Breast epithelium (tissue), 4 donors: Measurements from ENCODE around the gene ADAM12. TPM values are rescaled to one million over a fixed set of nuclear protein-coding genes. Genes with fewer than 3 reads are reported as not detected.

ENCODE experiments used
- DNase-seq, 2 donors: peaks; one replicate each; pipeline ENCODE4 v3.0.0-alpha.2; 2019; ENCODE audit warnings: low spot score in 2 of 2
- H3K27ac ChIP-seq, 2 donors: fragments of 200-600 bp; sonication (generic) in 1 of 2; one replicate each; pipeline ENCODE4 v1.5.1; 2016 to 2019; ENCODE audit warnings: mild to moderate bottlenecking in 1 of 2
- H3K27me3 ChIP-seq, 2 donors: fragments of 200-600 bp; sonication (generic) in 1 of 2; one replicate each; pipeline versions ENCODE4 v1.5.1 to v1.6.0; 2017 to 2019; ENCODE audit warnings: control low read depth in 1 of 2, mild to moderate bottlenecking in 1 of 2
- H3K36me3 ChIP-seq: fragments of 200-600 bp; one replicate; pipeline ENCODE4 v1.5.1; 2019
- H3K4me1 ChIP-seq, 2 donors: fragments of 200-600 bp; sonication (generic); one replicate each; pipeline ENCODE4 v1.5.1; 2016 to 2019; ENCODE audit warnings: control low read depth in 1 of 2
- H3K4me3 ChIP-seq, 3 donors: fragments of 200-600 bp; sonication (generic); 1 replicate in 2 of 3; 2 replicates in 1 of 3; pipeline ENCODE4 v1.5.1; 2016 to 2019; ENCODE audit warnings: mild to moderate bottlenecking in 3 of 3, moderate library complexity in 2 of 3
- H3K9me3 ChIP-seq, 2 donors: fragments of 200-600 bp; sonication (generic) in 1 of 2; one replicate each; pipeline ENCODE4 v1.5.1; 2016 to 2019; ENCODE audit warnings: control low read depth in 1 of 2
- POLR2A ChIP-seq: fragments of 450-650 bp; IDR thresholded peaks from one replicate; pipeline ENCODE4 v1.6.1; 2016; ENCODE audit warnings: antibody characterized with exemption, mild to moderate bottlenecking, moderate library complexity
- POLR2AphosphoS5 ChIP-seq, 3 donors: sonication (generic); formaldehyde crosslinking; IDR thresholded peaks; one replicate each; pipeline ENCODE4 v1.6.1; 2017; ENCODE audit warnings: antibody characterized with exemption in 3 of 3
- intact Hi-C: fragments of 100-400 bp; cut with DNase I; formaldehyde crosslinking; loops from one replicate; pipeline ENCODE4 v1.15.1; 2023; ENCODE audit warnings: low total_unique reads
- total RNA-seq, 3 donors: library from RNA; depleted of rRNA; stranded (reverse); fragments of >200 nt; gene quantifications; one replicate each; pipeline ENCODE4 v1.1.0, GENCODE V29; 2016
- TF ChIP-seq, protein P1 (sequence below), 3 donors: fragments of 450-650 bp; IDR thresholded peaks; one replicate each; pipeline ENCODE4 v1.5.1; 2016 to 2017; ENCODE audit warnings: antibody characterized with exemption in 3 of 3, mild to moderate bottlenecking in 3 of 3, moderate library complexity in 3 of 3

The ADAM12 gene
- total RNA-seq, 3 donors from 2014 or later: 8.6 to 16.4 (median 13.9) TPM

DNA sequence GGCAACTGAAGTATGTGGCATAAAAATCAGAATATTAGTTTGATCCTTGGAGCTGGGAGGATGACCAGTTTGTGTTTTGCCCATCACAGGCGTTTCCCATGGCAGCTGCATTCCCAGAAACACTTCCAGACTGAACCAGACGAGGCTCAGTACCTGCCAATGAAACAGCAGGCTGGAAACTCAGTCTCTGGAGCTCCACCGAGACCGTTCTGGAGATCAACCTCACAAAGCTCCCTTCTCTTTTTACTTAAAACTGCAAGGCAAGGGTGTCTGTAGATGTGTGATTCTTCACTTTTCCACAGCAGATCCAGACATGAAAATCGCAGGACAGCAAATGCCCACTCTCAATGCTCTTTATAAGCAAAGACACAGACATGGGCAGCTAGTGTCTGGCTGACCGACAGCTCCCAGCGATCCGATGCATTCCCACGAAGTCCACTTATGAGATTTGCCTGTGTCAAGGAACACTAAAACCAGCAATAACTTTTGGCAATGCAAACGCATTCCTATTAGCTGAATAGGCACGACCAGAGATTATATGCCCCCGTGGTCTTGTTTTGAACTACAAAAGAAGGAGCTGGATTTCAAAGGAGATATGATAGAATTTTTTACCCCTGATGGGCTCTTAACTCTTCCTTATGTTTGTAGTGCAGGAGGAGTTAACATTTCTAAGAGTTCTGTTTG is 72.6 kb downstream of the ADAM12 start:
- intact Hi-C loops: no loop called here
- no peaks in the 10 kb centered on the region for H3K36me3 ChIP-seq
- H3K4me3 ChIP-seq: peak overlapping the region in 2 of 3 donors; percentile 0 to 15
- no peak for TF ChIP-seq POLR2AphosphoS5 (IDR thresholded peaks at IDR 0.05)
- no peak for TF ChIP-seq POLR2A
- TF ChIP-seq, protein P1, sequence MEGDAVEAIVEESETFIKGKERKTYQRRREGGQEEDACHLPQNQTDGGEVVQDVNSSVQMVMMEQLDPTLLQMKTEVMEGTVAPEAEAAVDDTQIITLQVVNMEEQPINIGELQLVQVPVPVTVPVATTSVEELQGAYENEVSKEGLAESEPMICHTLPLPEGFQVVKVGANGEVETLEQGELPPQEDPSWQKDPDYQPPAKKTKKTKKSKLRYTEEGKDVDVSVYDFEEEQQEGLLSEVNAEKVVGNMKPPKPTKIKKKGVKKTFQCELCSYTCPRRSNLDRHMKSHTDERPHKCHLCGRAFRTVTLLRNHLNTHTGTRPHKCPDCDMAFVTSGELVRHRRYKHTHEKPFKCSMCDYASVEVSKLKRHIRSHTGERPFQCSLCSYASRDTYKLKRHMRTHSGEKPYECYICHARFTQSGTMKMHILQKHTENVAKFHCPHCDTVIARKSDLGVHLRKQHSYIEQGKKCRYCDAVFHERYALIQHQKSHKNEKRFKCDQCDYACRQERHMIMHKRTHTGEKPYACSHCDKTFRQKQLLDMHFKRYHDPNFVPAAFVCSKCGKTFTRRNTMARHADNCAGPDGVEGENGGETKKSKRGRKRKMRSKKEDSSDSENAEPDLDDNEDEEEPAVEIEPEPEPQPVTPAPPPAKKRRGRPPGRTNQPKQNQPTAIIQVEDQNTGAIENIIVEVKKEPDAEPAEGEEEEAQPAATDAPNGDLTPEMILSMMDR (IDR thresholded peaks at IDR 0.05): peak in 1 of 3 donors; percentile 7
- no peak for DNase-seq
- no peaks in the 10 kb centered on the region for H3K9me3 ChIP-seq
- no peaks in the 10 kb centered on the region for H3K27me3 ChIP-seq
- no peaks in the 10 kb centered on the region for H3K4me1 ChIP-seq
- H3K27ac ChIP-seq: peak overlapping the region in 1 of 2 donors; percentile 38

DNA sequence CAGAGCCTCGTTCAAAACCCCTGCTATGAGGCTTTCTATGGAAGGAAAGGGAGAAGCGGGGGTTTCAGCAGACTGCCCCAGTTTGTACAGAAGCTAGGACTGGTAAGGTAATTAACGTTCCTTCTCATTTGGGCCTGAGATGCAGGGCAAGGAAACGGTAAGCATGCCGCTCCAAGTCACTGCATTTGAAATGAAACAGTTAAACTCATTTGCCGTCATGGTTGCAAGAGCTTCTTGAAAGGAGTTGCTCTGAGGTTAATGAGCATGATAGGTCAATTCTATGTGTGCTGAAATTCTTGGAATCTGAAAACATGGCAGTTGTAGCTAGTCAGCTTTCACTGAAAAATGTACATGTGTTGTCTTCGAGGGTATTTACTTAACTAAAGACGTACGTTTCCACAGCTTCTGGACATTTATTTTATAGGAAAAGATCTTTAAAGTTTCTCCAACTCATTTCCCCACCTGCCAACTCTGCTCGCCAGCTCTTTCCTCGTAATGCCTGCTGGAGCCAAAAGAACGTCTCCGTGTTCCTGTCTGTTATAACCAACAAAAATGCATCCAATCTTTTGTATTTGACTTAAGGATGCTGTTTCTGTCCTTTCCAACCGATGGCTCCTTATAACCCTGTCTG is 73.3 kb downstream of the ADAM12 start:
- Histone ChIP-seq H3K9me3 (no peaks in the 10 kb centered on the region), H3K36me3 (no peaks in the 10 kb centered on the region), H3K27me3 (no peaks in the 10 kb centered on the region), H3K4me3 (peak overlapping the region in 2 of 3 donors; percentile 0 to 15), H3K27ac (no peak overlapping the region), H3K4me1 (no peaks in the 10 kb centered on the region)
- no peak for TF ChIP-seq POLR2AphosphoS5 (IDR thresholded peaks at IDR 0.05)
- TF ChIP-seq, protein P1 (IDR thresholded peaks at IDR 0.05): no peak
- no peak for TF ChIP-seq POLR2A
- DNase-seq: no peak
- intact Hi-C loops: no loop called here

DNA sequence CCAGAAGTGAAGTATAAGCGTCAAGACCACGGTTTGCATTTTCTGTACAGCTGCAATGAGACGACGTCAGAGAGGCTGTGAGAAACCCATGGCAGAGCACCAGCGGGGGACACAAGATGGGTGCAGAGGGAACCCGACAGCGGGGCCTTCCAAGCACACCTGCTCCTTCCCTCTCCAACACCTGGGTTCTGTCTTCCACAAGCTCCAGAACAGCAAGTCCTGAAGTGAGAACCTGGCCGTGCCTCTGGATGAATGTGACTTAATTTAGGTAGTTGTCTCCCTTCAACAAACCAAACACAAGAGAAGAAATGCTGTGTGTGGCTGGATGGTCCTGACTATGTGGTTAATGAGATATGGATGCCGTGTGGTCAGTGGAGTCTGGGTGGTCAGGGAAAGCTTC is 76.1 kb downstream of the ADAM12 start:
- H3K9me3 ChIP-seq: no peaks in the 10 kb centered on the region

DNA sequence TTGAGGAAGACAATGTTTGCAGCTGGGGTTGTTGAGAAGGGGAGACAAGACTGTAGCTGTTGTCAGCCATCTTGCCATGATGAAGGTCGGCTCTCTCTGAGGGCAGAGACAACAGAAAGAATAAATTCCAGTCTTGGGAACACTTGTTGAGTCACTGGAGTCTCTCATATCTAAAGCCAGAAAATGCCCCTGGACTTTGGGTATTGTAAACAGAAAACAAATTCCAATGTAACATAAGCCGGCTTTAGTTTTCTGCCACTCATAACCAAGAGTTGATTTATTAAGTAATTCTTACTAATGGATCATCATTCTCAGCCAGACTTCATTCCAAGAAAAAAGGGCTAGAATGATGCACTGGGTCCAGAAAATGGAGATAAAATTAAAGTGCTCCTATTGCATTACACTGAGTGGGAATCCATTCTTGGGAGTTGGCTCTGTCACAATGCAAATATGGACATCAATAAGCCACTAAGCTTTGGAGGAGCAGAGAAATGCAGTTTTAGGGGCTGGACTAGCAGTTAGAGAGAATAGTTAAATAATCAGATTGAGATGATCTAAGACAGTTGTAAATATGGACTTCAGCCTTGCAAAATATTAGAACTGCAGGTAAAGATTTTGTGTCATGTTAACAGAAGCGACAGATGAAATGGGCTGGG is 78.9 kb downstream of the ADAM12 start:
- no peak for DNase-seq
- Histone ChIP-seq H3K4me3 (no peak overlapping the region), H3K9me3 (no peaks in the 10 kb centered on the region), H3K27me3 (no peaks in the 10 kb centered on the region), H3K4me1 (no peaks in the 10 kb centered on the region), H3K27ac (no peak overlapping the region), H3K36me3 (no peaks in the 10 kb centered on the region)
- TF ChIP-seq POLR2A (no peak), POLR2AphosphoS5 (IDR thresholded peaks at IDR 0.05) (no peak)
- TF ChIP-seq, protein P1 (IDR thresholded peaks at IDR 0.05): no peak
- intact Hi-C loops: no loop called here

More for the DNA sequence above, 76.1 kb downstream of the ADAM12 start:
- intact Hi-C loops: no loop called here
- Histone ChIP-seq H3K4me1 (no peaks in the 10 kb centered on the region), H3K4me3 (no peak overlapping the region), H3K36me3 (no peaks in the 10 kb centered on the region), H3K27ac (no peak overlapping the region), H3K27me3 (no peaks in the 10 kb centered on the region)
- TF ChIP-seq POLR2A (no peak), POLR2AphosphoS5 (IDR thresholded peaks at IDR 0.05) (no peak)
- TF ChIP-seq, protein P1 (IDR thresholded peaks at IDR 0.05): no peak
- DNase-seq: no peak
